GM18502 (cell line): Measurements from ENCODE around the gene SULF2.
"Not testable (repeated sequence)": the region's sequence is repeated elsewhere in the genome, so short reads cannot be mapped to it uniquely, and the experiment has no call there.

Experiments used
- ATAC-seq: cut with Tn5 transposase; IDR thresholded peaks from one replicate; pipeline ENCODE4 v1.9.1; 2021; ENCODE audit warnings: mild to moderate bottlenecking; ENCODE audit not compliant: unreplicated experiment, poor library complexity

Gene SULF2

GRCh38 chr20:47805951-47806350 is 20.7 kb upstream of the SULF2 start:
- ATAC-seq = no peak

- ATAC-seq = not testable (repeated sequence)
These were observed 19.7 kb upstream of the SULF2 start for GRCh38 chr20:47804972-47805371.

- not testable (repeated sequence) for ATAC-seq
These were observed 19.0 kb upstream of the SULF2 start for GRCh38 chr20:47804224-47804825.

- no peak for ATAC-seq
These were observed 17.7 kb upstream of the SULF2 start for GRCh38 chr20:47802975-47803374.

GRCh38 chr20:47802226-47802920 is 17.1 kb upstream of the SULF2 start:
- ATAC-seq = no peak

GRCh38 chr20:47801759-47802158 is 16.5 kb upstream of the SULF2 start:
- no peak for ATAC-seq

- ATAC-seq = no peak
These were observed 15.8 kb upstream of the SULF2 start for GRCh38 chr20:47801079-47801478.

GRCh38 chr20:47800623-47801022 is 15.3 kb upstream of the SULF2 start:
- ATAC-seq = no peak

- no peak for ATAC-seq
These were observed 13.9 kb upstream of the SULF2 start for GRCh38 chr20:47799116-47799715.

GRCh38 chr20:47796971-47797370 is 11.7 kb upstream of the SULF2 start:
- ATAC-seq = no peak

- no peak for ATAC-seq
These were observed 10.1 kb upstream of the SULF2 start for GRCh38 chr20:47795214-47795907.

GRCh38 chr20:47794264-47794663 is 9.0 kb upstream of the SULF2 start:
- ATAC-seq = not testable (repeated sequence)

- no peak for ATAC-seq
These were observed 6.8 kb upstream of the SULF2 start for GRCh38 chr20:47792021-47792618.

- ATAC-seq = no peak
These were observed 5.9 kb upstream of the SULF2 start for GRCh38 chr20:47791084-47791599.

- no peak for ATAC-seq
These were observed 5.3 kb upstream of the SULF2 start for GRCh38 chr20:47790580-47790965.

- no peak for ATAC-seq
These were observed 4.7 kb upstream of the SULF2 start for GRCh38 chr20:47789764-47790579.

- ATAC-seq = no peak
These were observed 3.9 kb upstream of the SULF2 start for GRCh38 chr20:47789081-47789763.

- no peak for ATAC-seq
These were observed 3.4 kb upstream of the SULF2 start for GRCh38 chr20:47788741-47789080.

- ATAC-seq = no peak
These were observed 1.5 kb upstream of the SULF2 start for GRCh38 chr20:47786765-47787107.
